ENCODE measurements around the gene DENND1C.

DNA sequence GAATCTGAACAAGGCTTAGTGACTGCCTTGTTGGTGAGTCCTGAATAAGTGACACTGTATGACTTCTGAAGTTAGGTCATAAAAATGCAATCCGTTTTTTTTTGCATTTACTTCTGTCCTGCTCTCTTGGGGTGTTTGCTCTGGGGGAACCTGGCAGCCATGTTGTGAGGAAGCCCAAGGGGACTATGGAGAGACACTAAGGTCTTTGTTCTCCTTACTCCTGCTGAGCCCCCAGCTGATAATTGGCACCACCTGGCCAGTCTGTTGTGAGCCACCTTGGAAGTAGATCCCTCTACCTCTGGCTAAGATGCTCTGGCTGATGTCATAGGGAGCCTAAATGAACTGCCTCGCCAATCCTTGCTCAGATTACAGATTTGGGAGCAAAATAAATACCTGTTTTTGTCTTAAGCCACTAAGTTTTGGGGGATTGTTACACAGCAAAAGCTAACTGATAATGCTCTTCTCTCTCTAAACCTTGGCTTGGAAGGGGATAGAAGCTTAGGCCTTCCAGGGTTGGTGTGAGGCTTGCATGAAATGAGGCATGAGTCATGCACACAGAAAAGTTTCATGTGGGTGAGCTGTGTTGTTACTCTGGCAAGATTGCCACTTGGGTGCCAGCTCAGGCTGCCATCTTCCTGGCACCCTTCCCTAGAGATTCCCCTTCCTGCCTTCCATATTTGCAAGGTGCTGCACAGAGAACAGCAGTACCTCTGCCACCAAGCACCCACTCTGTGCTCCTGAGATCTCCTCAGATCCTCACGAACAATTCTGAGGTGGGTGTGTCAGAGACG is 10.4 kb upstream of the DENND1C start:
- TF ChIP-seq CEBPB (tag; IDR thresholded peaks at IDR 0.05) (no peak), MYC (IDR thresholded peaks at IDR 0.05; ENCODE audit: low read depth, low read length) (no peak), MYC (CRISPR knock-in tag; IDR thresholded peaks at IDR 0.05; ENCODE audit: borderline replicate concordance, low read depth) (no peak), CTBP1 (IDR thresholded peaks at IDR 0.05; ENCODE audit: borderline replicate concordance) (no peak), IRF2 (CRISPR knock-in tag; IDR thresholded peaks at IDR 0.05) (no peak), KDM4B (IDR thresholded peaks at IDR 0.05; ENCODE audit: borderline replicate concordance in 2 of 2, low read depth in 1 of 2) (no peak), BHLHE40 (IDR thresholded peaks at IDR 0.05; ENCODE audit: low read length) (no peak), POLR2A (conservative IDR thresholded peaks at IDR 0.05) (no peak), ZNF263 (CRISPR knock-in tag; IDR thresholded peaks at IDR 0.05; ENCODE audit: borderline replicate concordance) (no peak), NFXL1 (CRISPR knock-in tag; IDR thresholded peaks at IDR 0.05) (no peak)
- TF ChIP-seq, protein P1, sequence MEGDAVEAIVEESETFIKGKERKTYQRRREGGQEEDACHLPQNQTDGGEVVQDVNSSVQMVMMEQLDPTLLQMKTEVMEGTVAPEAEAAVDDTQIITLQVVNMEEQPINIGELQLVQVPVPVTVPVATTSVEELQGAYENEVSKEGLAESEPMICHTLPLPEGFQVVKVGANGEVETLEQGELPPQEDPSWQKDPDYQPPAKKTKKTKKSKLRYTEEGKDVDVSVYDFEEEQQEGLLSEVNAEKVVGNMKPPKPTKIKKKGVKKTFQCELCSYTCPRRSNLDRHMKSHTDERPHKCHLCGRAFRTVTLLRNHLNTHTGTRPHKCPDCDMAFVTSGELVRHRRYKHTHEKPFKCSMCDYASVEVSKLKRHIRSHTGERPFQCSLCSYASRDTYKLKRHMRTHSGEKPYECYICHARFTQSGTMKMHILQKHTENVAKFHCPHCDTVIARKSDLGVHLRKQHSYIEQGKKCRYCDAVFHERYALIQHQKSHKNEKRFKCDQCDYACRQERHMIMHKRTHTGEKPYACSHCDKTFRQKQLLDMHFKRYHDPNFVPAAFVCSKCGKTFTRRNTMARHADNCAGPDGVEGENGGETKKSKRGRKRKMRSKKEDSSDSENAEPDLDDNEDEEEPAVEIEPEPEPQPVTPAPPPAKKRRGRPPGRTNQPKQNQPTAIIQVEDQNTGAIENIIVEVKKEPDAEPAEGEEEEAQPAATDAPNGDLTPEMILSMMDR (IDR thresholded peaks at IDR 0.05 in 2 of 3, conservative IDR thresholded peaks at IDR 0.05 in 1 of 3; ENCODE audit: insufficient read depth in 2 of 3, low read depth in 1 of 3, low read length in 3 of 3), result no peak
- TF ChIP-seq, protein P2, sequence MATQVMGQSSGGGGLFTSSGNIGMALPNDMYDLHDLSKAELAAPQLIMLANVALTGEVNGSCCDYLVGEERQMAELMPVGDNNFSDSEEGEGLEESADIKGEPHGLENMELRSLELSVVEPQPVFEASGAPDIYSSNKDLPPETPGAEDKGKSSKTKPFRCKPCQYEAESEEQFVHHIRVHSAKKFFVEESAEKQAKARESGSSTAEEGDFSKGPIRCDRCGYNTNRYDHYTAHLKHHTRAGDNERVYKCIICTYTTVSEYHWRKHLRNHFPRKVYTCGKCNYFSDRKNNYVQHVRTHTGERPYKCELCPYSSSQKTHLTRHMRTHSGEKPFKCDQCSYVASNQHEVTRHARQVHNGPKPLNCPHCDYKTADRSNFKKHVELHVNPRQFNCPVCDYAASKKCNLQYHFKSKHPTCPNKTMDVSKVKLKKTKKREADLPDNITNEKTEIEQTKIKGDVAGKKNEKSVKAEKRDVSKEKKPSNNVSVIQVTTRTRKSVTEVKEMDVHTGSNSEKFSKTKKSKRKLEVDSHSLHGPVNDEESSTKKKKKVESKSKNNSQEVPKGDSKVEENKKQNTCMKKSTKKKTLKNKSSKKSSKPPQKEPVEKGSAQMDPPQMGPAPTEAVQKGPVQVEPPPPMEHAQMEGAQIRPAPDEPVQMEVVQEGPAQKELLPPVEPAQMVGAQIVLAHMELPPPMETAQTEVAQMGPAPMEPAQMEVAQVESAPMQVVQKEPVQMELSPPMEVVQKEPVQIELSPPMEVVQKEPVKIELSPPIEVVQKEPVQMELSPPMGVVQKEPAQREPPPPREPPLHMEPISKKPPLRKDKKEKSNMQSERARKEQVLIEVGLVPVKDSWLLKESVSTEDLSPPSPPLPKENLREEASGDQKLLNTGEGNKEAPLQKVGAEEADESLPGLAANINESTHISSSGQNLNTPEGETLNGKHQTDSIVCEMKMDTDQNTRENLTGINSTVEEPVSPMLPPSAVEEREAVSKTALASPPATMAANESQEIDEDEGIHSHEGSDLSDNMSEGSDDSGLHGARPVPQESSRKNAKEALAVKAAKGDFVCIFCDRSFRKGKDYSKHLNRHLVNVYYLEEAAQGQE (IDR thresholded peaks at IDR 0.05; ENCODE audit: borderline replicate concordance), result no peak
- TF ChIP-seq, protein P2 (CRISPR knock-in tag; IDR thresholded peaks at IDR 0.05; ENCODE audit: low read depth), result no peak

Data from K562 (cell line).